Ramos (cell line): Measurements from ENCODE around the gene KDM4F.

ENCODE experiments used
- in situ Hi-C: fragments of 300-500 bp; cut with MboI; formaldehyde crosslinking; loops from one replicate; pipeline ENCODE4 v1.14.3; 2022; ENCODE audit warnings: low sequenced_read_pairs; ENCODE audit not compliant: unreplicated experiment

Gene KDM4F

DNA sequence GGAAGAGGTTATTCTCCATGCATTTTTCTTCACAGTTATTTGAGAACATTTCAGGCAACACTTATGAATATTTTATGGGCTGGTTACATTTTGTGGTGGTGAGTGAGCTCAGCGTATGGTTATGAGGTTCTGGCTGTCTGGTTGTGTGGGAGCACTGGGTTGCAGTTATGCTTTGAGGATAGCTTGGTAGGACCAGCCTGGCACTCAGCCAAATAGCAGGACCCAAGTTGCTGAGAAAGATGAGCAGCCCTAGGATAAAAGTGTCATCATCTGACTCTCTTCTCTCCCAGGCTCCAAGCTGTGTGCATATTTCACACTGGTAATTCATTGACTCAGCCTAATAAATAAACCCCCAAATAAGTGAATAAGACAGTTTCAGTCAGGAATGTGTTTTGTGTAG, 9.4 kb downstream of the KDM4F start:
- in situ Hi-C loops, result no loop called here

- in situ Hi-C loops, result no loop called here
Measured at GRCh38 chr11:95059046-95059445, 9.8 kb downstream of the KDM4F start.

DNA sequence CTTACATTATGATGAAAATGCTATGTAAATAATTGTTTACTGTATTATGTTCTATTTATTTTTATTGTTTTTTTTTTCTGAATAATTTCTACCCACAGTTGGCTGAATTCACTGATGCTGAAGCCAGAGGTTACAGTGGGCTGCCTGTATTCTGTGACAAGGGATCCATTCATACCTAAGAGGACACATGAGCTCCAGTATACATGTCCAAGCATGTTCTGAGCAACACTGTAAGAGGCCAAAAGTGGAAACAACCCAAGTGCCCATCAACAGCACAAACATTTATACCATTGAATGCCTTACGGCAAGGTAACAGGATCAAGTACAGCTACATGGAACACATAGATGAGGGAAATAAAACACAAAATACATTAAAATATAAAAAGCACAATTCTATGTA, 16.1 kb downstream of the KDM4F start:
- in situ Hi-C loops, result no loop called here

DNA sequence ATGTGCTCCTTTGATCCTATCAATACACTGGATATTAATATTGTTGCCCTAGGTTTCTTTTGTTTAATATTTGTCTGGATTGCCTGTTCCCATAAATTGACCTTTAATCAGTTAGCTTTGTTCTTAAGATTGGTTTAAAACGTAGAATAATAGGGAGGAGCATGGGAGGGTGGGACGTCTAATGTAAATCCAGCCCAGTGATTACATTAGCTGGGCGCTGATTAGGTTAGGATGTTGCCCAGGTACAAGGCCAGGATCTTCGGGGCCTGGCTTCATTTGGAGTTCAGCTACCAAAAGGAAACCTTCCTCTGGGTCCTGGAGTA, 17.5 kb downstream of the KDM4F start, which contains the start of gene SRSF8:
TSS of gene SRSF8 (plus strand) at position 204 of the 323 bp plus-strand sequence. CDS start 308 bp downstream, outside the sequence.
- in situ Hi-C loops, result no loop called here

DNA sequence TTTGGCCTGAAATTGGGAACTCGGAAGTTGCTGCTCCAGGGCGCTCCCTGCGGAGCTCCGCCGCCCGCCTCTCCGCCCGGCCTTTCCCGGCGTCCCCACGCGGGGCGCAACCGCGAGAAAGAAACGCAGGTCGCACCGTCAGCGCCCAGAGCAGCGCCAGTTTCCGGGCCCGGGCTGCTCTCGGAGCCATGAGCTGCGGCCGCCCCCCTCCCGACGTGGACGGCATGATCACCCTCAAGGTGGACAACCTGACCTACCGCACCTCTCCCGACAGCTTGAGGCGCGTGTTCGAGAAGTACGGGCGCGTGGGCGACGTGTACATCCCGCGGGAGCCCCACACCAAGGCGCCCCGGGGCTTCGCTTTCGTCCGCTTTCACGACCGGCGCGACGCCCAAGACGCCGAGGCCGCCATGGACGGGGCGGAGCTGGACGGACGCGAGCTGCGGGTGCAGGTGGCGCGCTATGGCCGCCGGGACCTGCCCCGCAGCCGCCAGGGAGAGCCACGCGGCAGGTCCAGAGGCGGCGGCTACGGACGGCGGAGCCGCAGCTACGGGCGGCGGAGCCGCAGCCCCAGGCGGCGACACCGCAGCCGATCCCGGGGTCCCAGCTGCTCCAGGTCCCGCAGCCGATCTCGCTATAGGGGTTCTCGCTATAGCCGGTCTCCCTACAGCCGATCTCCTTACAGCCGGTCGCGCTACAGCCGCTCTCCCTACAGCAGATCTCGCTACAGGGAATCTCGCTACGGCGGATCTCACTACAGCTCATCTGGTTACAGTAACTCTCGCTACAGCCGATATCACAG, 18.0 kb downstream of the KDM4F start:
- in situ Hi-C loops, result no loop called here

GRCh38 chr11:95067841-95068219, 18.6 kb downstream of the KDM4F start:
- in situ Hi-C loops, result no loop called here

DNA sequence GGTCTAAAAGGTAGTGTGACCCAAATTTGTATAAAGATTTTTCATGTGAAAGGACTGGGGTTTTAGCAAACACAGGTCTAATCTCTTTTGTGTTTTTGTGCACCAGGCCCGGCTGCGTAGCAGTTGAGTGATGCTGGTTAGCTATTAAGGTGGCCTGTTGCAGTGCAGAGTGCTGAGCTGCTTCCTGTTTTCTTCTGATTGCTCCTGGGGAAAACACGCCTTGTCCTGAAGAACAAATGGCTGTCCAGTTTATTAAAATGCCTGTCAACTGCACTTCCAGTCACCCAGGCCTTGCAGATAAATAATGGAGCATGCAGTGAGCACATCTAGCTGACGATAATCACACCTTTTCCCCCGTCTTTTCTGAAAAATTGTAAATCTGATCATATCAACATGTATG, 19.3 kb downstream of the KDM4F start:
- in situ Hi-C loops, result no loop called here

DNA sequence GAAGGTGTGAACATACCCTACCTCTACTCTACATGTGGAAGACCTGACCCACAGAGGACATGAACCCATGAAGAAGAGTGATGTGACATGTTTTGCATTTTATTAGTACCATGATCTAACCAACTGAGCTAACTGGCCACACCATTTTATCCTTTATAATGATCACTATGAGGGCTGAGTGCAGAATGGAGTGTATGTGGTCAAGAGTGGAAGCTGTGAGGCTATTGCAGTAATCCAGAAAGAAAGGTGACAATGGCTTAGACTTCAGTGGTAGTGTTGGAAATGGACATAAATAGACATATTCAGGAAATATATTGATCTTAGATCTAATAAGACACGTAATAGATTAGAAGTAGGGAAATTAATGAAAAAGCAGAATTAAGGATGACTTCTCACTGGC, 21.2 kb downstream of the KDM4F start:
- in situ Hi-C loops, result no loop called here

GRCh38 chr11:95072948-95073347, 23.7 kb downstream of the KDM4F start:
- in situ Hi-C loops, result no loop called here

- in situ Hi-C loops, result no loop called here
Measured at GRCh38 chr11:95074792-95075563, 25.8 kb downstream of the KDM4F start.

- in situ Hi-C loops, result no loop called here
Measured at GRCh38 chr11:95076416-95076815, 27.2 kb downstream of the KDM4F start.

- in situ Hi-C loops, result no loop called here
Measured at GRCh38 chr11:95076981-95077380, 27.8 kb downstream of the KDM4F start.

DNA sequence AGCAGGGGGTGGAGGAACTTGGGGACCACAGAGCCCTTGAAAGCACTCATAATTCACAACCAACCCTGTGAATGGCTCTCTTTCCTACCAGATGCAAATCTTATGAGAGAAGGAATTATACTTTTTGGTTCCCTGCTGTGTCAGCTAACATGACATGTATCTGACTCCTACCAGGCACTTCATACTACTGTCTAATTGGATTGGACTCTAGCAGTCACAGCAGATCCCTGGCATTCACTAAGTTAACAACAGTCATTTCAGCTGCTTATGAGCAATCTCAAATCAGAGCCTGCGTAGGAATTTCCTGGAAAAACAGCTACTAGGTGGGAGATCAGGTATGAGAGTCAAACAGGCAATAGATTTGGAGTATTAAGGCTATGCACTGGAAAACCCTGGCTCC, 29.3 kb downstream of the KDM4F start:
- in situ Hi-C loops, result no loop called here

- in situ Hi-C loops, result no loop called here
Measured at GRCh38 chr11:95081010-95081409, 31.8 kb downstream of the KDM4F start.

- in situ Hi-C loops, result no loop called here
Measured at GRCh38 chr11:95081412-95081811, 32.2 kb downstream of the KDM4F start.

DNA sequence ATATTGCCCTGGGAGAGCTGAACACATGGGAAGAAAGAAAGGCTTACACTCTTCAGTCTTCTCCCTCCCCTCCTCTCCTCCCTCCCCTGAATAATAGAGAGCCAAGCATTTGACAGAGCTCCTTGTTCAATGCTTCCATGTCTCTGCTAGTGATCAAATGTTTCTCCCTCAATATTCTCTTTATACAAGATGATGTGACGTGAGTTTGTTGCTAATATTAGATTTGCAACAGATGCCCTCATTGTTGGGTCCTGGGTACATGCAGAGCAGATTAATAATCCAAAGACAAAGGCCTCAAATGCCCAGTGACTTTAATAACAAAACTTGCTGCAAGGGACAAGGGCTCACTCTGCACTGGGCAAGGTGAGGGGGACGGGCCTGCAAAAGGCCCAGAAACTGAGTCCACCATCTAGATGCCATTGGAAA, 33.4 kb downstream of the KDM4F start:
- in situ Hi-C loops, result no loop called here

- in situ Hi-C loops, result no loop called here
Measured at GRCh38 chr11:95084509-95084908, 35.3 kb downstream of the KDM4F start.

DNA sequence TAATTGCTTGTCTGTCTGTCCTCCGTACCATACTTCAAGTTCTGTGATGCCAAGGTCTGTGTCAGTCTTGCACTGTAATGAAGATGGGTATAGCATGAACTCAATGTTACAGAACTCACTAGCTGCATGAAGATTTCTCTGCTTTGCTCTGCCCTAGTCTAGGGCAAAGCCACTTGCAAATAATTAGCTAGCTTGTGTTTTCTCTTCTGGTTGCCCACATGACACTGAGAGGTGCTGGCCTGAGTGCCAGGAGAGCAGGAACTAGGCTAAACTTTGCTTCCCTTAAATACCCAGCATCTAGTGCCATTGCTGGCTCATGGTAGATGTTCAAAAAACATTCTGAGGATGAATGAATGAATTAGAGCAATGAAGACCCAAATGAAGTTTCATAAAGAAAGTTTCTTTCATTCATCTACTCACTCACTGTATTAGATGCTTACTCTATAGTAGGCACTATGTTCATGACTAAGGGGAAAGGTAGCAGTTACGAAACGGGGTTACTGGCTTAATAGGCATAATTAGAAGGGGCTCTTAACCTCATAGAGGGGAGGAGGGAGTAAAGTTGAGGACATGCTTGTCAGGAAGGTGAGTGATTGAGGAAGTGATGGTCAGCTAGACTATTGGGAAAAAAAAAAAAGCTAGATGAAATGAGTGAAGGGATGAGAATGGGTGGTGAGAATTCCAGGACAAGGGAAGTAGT, 36.0 kb downstream of the KDM4F start:
- in situ Hi-C loops, result no loop called here

GRCh38 chr11:95086151-95086550, 36.9 kb downstream of the KDM4F start:
- in situ Hi-C loops, result no loop called here

DNA sequence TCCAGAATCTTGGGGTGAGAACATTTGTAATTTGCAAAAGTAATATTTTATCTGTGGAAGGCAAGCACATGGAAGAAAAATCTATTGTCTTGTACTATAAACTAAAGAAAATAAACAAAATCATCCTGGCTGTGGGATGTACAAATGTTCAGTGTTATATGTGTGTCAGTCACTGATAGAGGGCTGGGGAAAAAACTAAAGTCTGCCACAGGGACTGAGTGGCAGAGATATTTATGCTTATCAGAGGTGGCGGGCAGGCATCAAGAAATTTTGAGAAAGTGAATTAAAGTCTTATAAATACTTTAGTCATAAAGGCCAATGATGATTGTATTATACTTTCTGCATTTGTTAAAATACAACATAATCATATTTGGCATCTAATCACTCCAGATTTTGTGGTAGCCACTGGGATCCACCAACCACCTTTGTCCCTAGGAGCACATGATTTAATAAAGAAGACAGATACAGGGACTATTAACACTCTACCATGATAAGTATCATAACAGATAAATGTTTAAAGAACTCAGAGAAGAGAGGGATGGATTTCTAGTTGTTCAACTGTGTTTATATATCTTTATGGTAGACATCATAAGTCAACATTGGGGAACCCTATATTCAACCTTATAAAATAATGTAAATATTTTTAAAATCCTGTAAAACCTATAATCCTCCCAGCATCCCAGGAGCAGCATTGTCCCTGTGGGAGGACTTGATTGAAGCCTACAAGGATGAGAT, 37.8 kb downstream of the KDM4F start:
- in situ Hi-C loops, result no loop called here
